A549 (cell line): Measurements from ENCODE around the gene POGK. TPM values are rescaled to one million over a fixed set of nuclear protein-coding genes. Genes with fewer than 3 reads are reported as not detected.

Experiments used
- ATAC-seq, 2 experiments: fragments of 200-7000 bp in 1 of 2; fragments of >200 bp in 1 of 2; cut with Nextera tagmentation in 1 of 2; cut with Tn5 transposase in 1 of 2; 3 replicates each; pipeline versions ENCODE4 v1.8.0 to v1.9.1; 2018 to 2020; ENCODE audit warnings: mild to moderate bottlenecking in 1 of 2, moderate library complexity in 1 of 2
- CTCF ChIA-PET: fragments of 300-600 bp; sonication (Branson Sonifier 250); formaldehyde crosslinking; extraction: SDS; loops from one replicate; lab custom pipeline; 2021; ENCODE audit warnings: antibody characterized with exemption, inconsistent platforms; lab: Yijun Ruan, JAX
- POLR2A ChIA-PET: fragments of 350-600 bp; formaldehyde crosslinking; extraction: SDS; loops from one replicate; lab custom pipeline; 2021; ENCODE audit warnings: antibody characterized with exemption, inconsistent platforms; lab: Yijun Ruan, JAX
- DNase-seq, 2 experiments: peaks; one replicate each; pipeline versions ENCODE4 v3.0.0 to v3.0.0-alpha.2; 2011 to 2016; ENCODE audit warnings: low read depth in 1 of 2, low spot score in 1 of 2
- FAIRE-seq: peaks from 2 replicates; lab custom pipeline; 2011; peaks lifted over from hg19 to GRCh38; lab: Jason Lieb, UNC
- H3K27ac ChIP-seq, 2 experiments: fragments of >200 bp; sonication (Bioruptor Twin); formaldehyde crosslinking; 3 replicates each; pipeline ENCODE4 v1.5.1; 2016 to 2017
- H3K4me1 ChIP-seq: fragments of >200 bp; sonication (Bioruptor Twin); formaldehyde crosslinking; 3 replicates; pipeline ENCODE4 v1.6.1; 2016
- H3K4me2 ChIP-seq: fragments of >200 bp; sonication (Bioruptor Twin); formaldehyde crosslinking; 3 replicates; pipeline ENCODE4 v1.6.1; 2016
- H3K4me3 ChIP-seq: fragments of >200 bp; sonication (Bioruptor Twin); formaldehyde crosslinking; 3 replicates; pipeline ENCODE4 v1.5.1; 2016
- H3K9me3 ChIP-seq: fragments of >200 bp; sonication (Bioruptor Twin); formaldehyde crosslinking; 3 replicates; pipeline ENCODE4 v1.6.1; 2016
- ATOH8 ChIP-seq: fragments of 250-450 bp; sonication (Bioruptor Pico); IDR thresholded peaks from 2 replicates; pipeline ENCODE4 v1.5.0; 2020; ENCODE audit warnings: low read depth, mild to moderate bottlenecking, moderate library complexity
- BHLHE40 ChIP-seq: IDR thresholded peaks from 2 replicates; pipeline ENCODE4 v1.6.1; 2012; ENCODE audit warnings: low read depth, low read length, inconsistent platforms
- CBX8 ChIP-seq: fragments of 200-600 bp; sonication (generic); IDR thresholded peaks from 2 replicates; pipeline ENCODE4 v1.6.1; 2016
- CHD2 ChIP-seq: fragments of 150-350 bp; IDR thresholded peaks from 2 replicates; pipeline ENCODE4 v1.6.1; 2014; ENCODE audit warnings: low read length; ENCODE audit not compliant: partially characterized antibody
- E2F6 ChIP-seq: IDR thresholded peaks from 2 replicates; pipeline ENCODE4 v1.6.1; 2012; ENCODE audit warnings: low read depth, borderline replicate concordance
- ELK1 ChIP-seq: fragments of 150-350 bp; IDR thresholded peaks from 2 replicates; pipeline ENCODE4 v1.6.1; 2014; ENCODE audit warnings: low read depth, mild to moderate bottlenecking, low read length
- FOSB ChIP-seq: fragments of 250-450 bp; sonication (Bioruptor Pico); IDR thresholded peaks from 2 replicates; pipeline ENCODE4 v1.5.0; 2020; ENCODE audit warnings: mild to moderate bottlenecking, moderate library complexity
- FOSL2 ChIP-seq, 2 experiments: fragments of 450-650 bp in 1 of 2; fragments of >200 bp in 1 of 2; sonication (Bioruptor Twin) in 1 of 2; formaldehyde crosslinking; IDR thresholded peaks; 2 replicates each; pipeline versions ENCODE4 v1.5.0 to v1.6.1; 2016 to 2020; ENCODE audit warnings: mild to moderate bottlenecking in 1 of 2, moderate library complexity in 1 of 2
- FOXS1 ChIP-seq: fragments of 250-450 bp; sonication (Bioruptor Pico); IDR thresholded peaks from 2 replicates; pipeline ENCODE4 v1.5.0; 2020; ENCODE audit warnings: mild to moderate bottlenecking, moderate library complexity
- HDAC2 ChIP-seq: fragments of 200-600 bp; sonication (generic); IDR thresholded peaks from 2 replicates; pipeline ENCODE4 v1.6.1; 2016
- HES2 ChIP-seq: fragments of >200 bp; sonication (Bioruptor Twin); formaldehyde crosslinking; IDR thresholded peaks from 2 replicates; pipeline ENCODE4 v1.6.1; 2016
- HMGXB4 ChIP-seq: fragments of 250-450 bp; sonication (Bioruptor Pico); IDR thresholded peaks from 2 replicates; pipeline ENCODE4 v1.5.0; 2021; ENCODE audit warnings: mild to moderate bottlenecking, moderate library complexity, borderline replicate concordance
- HOXB13 ChIP-seq: fragments of 250-450 bp; sonication (Bioruptor Pico); IDR thresholded peaks from 2 replicates; pipeline ENCODE4 v1.5.0; 2020; ENCODE audit warnings: low read depth, mild to moderate bottlenecking, moderate library complexity
- KDM1A ChIP-seq: fragments of 200-600 bp; sonication (generic); IDR thresholded peaks from 2 replicates; pipeline ENCODE4 v1.6.1; 2016; ENCODE audit warnings: low read depth, mild to moderate bottlenecking
- KDM5A ChIP-seq: fragments of 200-600 bp; sonication (generic); IDR thresholded peaks from 2 replicates; pipeline ENCODE4 v1.6.1; 2016; ENCODE audit warnings: antibody characterized with exemption, mild to moderate bottlenecking
- NPAS2 ChIP-seq: fragments of 250-450 bp; sonication (Bioruptor Pico); IDR thresholded peaks from 2 replicates; pipeline ENCODE4 v1.8.0; 2022; ENCODE audit warnings: mild to moderate bottlenecking, moderate library complexity, borderline replicate concordance
- ZC3H11A ChIP-seq: fragments of 450-650 bp; IDR thresholded peaks from 2 replicates; pipeline ENCODE4 v1.6.1; 2014; ENCODE audit warnings: antibody characterized with exemption, mild to moderate bottlenecking
- WGBS: methylation state at CpG from one replicate; pipeline ENCODE4 v1.1.6; 2017; ENCODE audit errors: missing lambda C conversion rate; 5-methylcytosine and 5-hydroxymethylcytosine counted together
- polyA plus RNA-seq, 4 experiments: library from polyadenylated mRNA; depleted of rRNA in 3 of 4; stranded (reverse); fragments of >200 nt; fragmentation: RNase III in 1 of 4; extraction: RNeasy Plus Mini Kit Qiagen cat#74134 plus additional on column Dnase treatment in 1 of 4; gene quantifications; 2 replicates in 3 of 4; 3 replicates in 1 of 4; pipeline ENCODE4 v1.2.3, GENCODE V29; 2011 to 2017

The POGK gene
- polyA plus RNA-seq, 2 of the 4 experiments (the other 2 are of a cell fraction), result 27.4 to 37.2 TPM

GRCh38 chr1:166869318-166870099, 30.2 kb downstream of the POGK start:
- ChIA-PET POLR2A (interaction anchor here (1.1 kb wide), 2 partner anchors 29 to 30 kb away, joined by 3 to 4 read pairs; partner anchors contain the start of gene POGK), CTCF (interaction anchor here (0.8 to 1.5 kb wide), 4 partner anchors 11 to 41 kb away, joined by 3 to 4 read pairs (median 3); no protein-coding TSS in a partner anchor)
- WGBS, result 82% methylated on average over 3 of the region's 3 CpGs
- H3K4me3 ChIP-seq, result no peak overlapping the region
- H3K4me2 ChIP-seq, result no peak overlapping the region
- no peaks in the 10 kb centered on the region for H3K9me3 ChIP-seq
- no peak overlapping the region for H3K27ac ChIP-seq
- DNase-seq, result no peak
- ATAC-seq, result no peak
- TF ChIP-seq ELK1 (no peak), HOXB13 (CRISPR knock-in tag) (no peak), ATOH8 (CRISPR knock-in tag) (no peak), HMGXB4 (CRISPR knock-in tag) (no peak), FOSL2 (IDR thresholded peaks at IDR 0.05) (no peak), FOSL2 (CRISPR knock-in tag; IDR thresholded peaks at IDR 0.05) (no peak), KDM5A (no peak), E2F6 (no peak), CHD2 (no peak)
- no peak for FAIRE-seq
- peaks cover 4% of the 10 kb centered on the region; the same call in 2 of the 3 replicates for H3K4me1 ChIP-seq

GRCh38 chr1:166870584-166870983, 31.3 kb downstream of the POGK start:
- TF ChIP-seq HDAC2, result no peak
- no peak for TF ChIP-seq CBX8
- no peak for TF ChIP-seq NPAS2 (CRISPR knock-in tag)
- no peak for TF ChIP-seq ZC3H11A
- no peak for TF ChIP-seq KDM1A
- no peak for TF ChIP-seq BHLHE40
- no peak for TF ChIP-seq HES2
- TF ChIP-seq FOSB, result no peak
- TF ChIP-seq, all 56 proteins: peak for 0
- Histone ChIP-seq H3K27ac (no peak overlapping the region), H3K4me3 (no peak overlapping the region), H3K4me1 (peaks cover 11% of the 10 kb centered on the region; the same call in 2 of the 3 replicates), H3K9me3 (no peaks in the 10 kb centered on the region), H3K4me2 (no peak overlapping the region)
- POLR2A ChIA-PET, result interaction anchor here (1.7 kb wide), 1 partner anchor 31 kb away, joined by 5 read pairs; the partner anchor contains the start of gene POGK
- DNase-seq (no peak), FAIRE-seq (no peak), ATAC-seq (no peak)
- CTCF ChIA-PET, result interaction anchor here (1.9 kb wide), 1 partner anchor 40 kb away, joined by 8 read pairs; no protein-coding TSS in a partner anchor
- WGBS, result 95% methylated on average over 4 of the region's 4 CpGs

- Histone ChIP-seq H3K27ac (no peak overlapping the region), H3K4me3 (no peak overlapping the region)
- POLR2A ChIA-PET, result no interaction called here
- no peak for ATAC-seq
- no peak for TF ChIP-seq FOXS1 (CRISPR knock-in tag)
- TF ChIP-seq, all 56 proteins: peak for 0
- H3K9me3 ChIP-seq, result no peaks in the 10 kb centered on the region
- no peak for FAIRE-seq
- CTCF ChIA-PET, result no interaction called here
- WGBS, result 88% methylated on average over 8 of the region's 8 CpGs
- H3K4me1 ChIP-seq, result peaks cover 11% of the 10 kb centered on the region; the same call in 2 of the 3 replicates
- no peak for DNase-seq
- peak overlapping the region; percentile 77 for H3K4me2 ChIP-seq
Observed at GRCh38 chr1:166874464-166874863, 35.2 kb downstream of the POGK start.
